ENCODE results near the gene PCNX2. TPM values are rescaled to one million over a fixed set of nuclear protein-coding genes. Genes with fewer than 3 reads are reported as not detected.

Gene PCNX2
- total and polyA plus RNA-seq, 2 donors (not counting 3 experiments of a cell fraction or from before 2014, with no cell fraction given): 6.6 to 11.0 TPM

- dilution Hi-C loops (cut with MboI; ENCODE audit: extremely low pct_ligation_motif_present, low sequenced_read_pairs): no loop called here
- FAIRE-seq: no peak
- no peak overlapping the region for H3K4me2 ChIP-seq (ENCODE audit: insufficient read depth, low read length)
Observed at GRCh38 chr1:233090746-233091494, 204.6 kb downstream of the PCNX2 start.

More at GRCh38 chr1:233090746-233091494, 204.6 kb downstream of the PCNX2 start:
- DNase-seq (ENCODE audit: low read depth, low spot score): no peak
- Histone ChIP-seq H3K9me1 (replicated peaks; ENCODE audit: control insufficient read depth, extremely low read depth, insufficient read depth, low read length) (no peaks in the 10 kb centered on the region), H3K27ac (ENCODE audit: insufficient read depth, low read depth, low read length) (no peak overlapping the region), H3K4me1 (ENCODE audit: control insufficient read depth, extremely low read depth, insufficient read depth, low read length) (no peaks in the 10 kb centered on the region), H3K9me3 (replicated peaks; ENCODE audit: control insufficient read depth, insufficient read depth, low read length) (no peaks in the 10 kb centered on the region), H3K9ac (replicated peaks; ENCODE audit: extremely low read depth, insufficient read depth, low read length) (no peak overlapping the region), H3K4me3 (replicated peaks in 1 of 3; ENCODE audit: insufficient read depth in 1 of 3, low read depth in 1 of 3, low read length in 3 of 3) (no peak overlapping the region), H3K36me3 (ENCODE audit: control insufficient read depth in 2 of 2, extremely low read depth in 1 of 2, insufficient read depth in 2 of 2, low read length in 2 of 2) (no peaks in the 10 kb centered on the region), H4K20me1 (replicated peaks; ENCODE audit: control insufficient read depth, extremely low read depth, insufficient read depth, low read length) (no peaks in the 10 kb centered on the region), H3K79me2 (ENCODE audit: control insufficient read depth, insufficient read depth, low read length) (no peaks in the 10 kb centered on the region), H2AFZ (ENCODE audit: low read depth, low read length) (no peak overlapping the region), H3K27me3 (ENCODE audit: control insufficient read depth in 2 of 2, insufficient read depth in 2 of 2, low read length in 2 of 2) (no peaks in the 10 kb centered on the region)
- CTCF ChIA-PET: no interaction called here
- no peak for TF ChIP-seq JUN (IDR thresholded peaks at IDR 0.05; ENCODE audit: borderline replicate concordance, insufficient read depth, insufficient read length, low read depth)
- TF ChIP-seq POLR2AphosphoS5 (IDR thresholded peaks at IDR 0.05; ENCODE audit: insufficient read depth, low read depth, low read length): no peak
- no peak for TF ChIP-seq GATA2 (IDR thresholded peaks at IDR 0.05; ENCODE audit: insufficient read depth, insufficient read length, low read depth, low read length)
- no peak for TF ChIP-seq MYC (IDR thresholded peaks at IDR 0.05; ENCODE audit: low read depth, low read length)
- no peak for TF ChIP-seq EZH2 (IDR thresholded peaks at IDR 0.05; ENCODE audit: borderline replicate concordance, low read depth, low read length, severe bottlenecking)
- no peak for TF ChIP-seq POLR2A (IDR thresholded peaks at IDR 0.05; ENCODE audit: low read depth, low read length)
- no peak for TF ChIP-seq MAX (IDR thresholded peaks at IDR 0.05; ENCODE audit: insufficient read depth, insufficient read length)
- TF ChIP-seq FOS (IDR thresholded peaks at IDR 0.05; ENCODE audit: borderline replicate concordance, insufficient read depth, low read length): no peak
- TF ChIP-seq CTCF (IDR thresholded peaks at IDR 0.05; ENCODE audit: extremely low read depth in 1 of 2, insufficient read depth in 1 of 2, low read depth in 1 of 2, low read length in 2 of 2): no peak
- POLR2A ChIA-PET: no interaction called here
- no TSS peak for BruUV-seq (replicated peaks)
- intact Hi-C loops (cut with micrococcal nuclease): no loop called here
